GM18867 (cell line): ENCODE data around the gene DDX51.

Experiments
- ATAC-seq: cut with Tn5 transposase; IDR thresholded peaks from one replicate; pipeline ENCODE4 v1.9.1; 2021; ENCODE audit warnings: mild to moderate bottlenecking, moderate library complexity; ENCODE audit not compliant: unreplicated experiment

Gene DDX51

GRCh38 chr12:132089407-132089910 lies 54.7 kb downstream of the DDX51 start:
- no peak for ATAC-seq
